ENCODE results near the gene CLEC11A.

- TF ChIP-seq CTCF (IDR thresholded peaks at IDR 0.05; ENCODE audit: low read depth, low read length) (no peak), POLR2A (IDR thresholded peaks at IDR 0.05; ENCODE audit: extremely low read depth, insufficient read length) (no peak), MYC (IDR thresholded peaks at IDR 0.05; ENCODE audit: low read depth, low read length) (0 out of 2 replicates have a peak, but pooled peaks have one; percentile 8)
Measured at GRCh38 chr19:50720181-50720920, 2.8 kb upstream of the CLEC11A start.
